GM18951 (cell line): ENCODE data around the gene CACNB1.

Source experiments
- POLR2A ChIP-seq: IDR thresholded peaks from 4 replicates; pipeline ENCODE4 v1.6.1; 2011; ENCODE audit warnings: mild to moderate bottlenecking; ENCODE audit not compliant: insufficient read length, insufficient read depth; ENCODE audit errors: extremely low read depth
- in situ Hi-C: fragments of 300-500 bp; cut with MboI; formaldehyde crosslinking; loops from one replicate; pipeline ENCODE4 v1.12.0; 2022; ENCODE audit warnings: low sequenced_read_pairs, mixed read lengths, inconsistent platforms; ENCODE audit not compliant: unreplicated experiment

Gene CACNB1

GRCh38 chr17:39200957-39201510, 3.6 kb upstream of the CACNB1 start:
- in situ Hi-C loops, result no loop called here
- TF ChIP-seq POLR2A, result no peak

DNA sequence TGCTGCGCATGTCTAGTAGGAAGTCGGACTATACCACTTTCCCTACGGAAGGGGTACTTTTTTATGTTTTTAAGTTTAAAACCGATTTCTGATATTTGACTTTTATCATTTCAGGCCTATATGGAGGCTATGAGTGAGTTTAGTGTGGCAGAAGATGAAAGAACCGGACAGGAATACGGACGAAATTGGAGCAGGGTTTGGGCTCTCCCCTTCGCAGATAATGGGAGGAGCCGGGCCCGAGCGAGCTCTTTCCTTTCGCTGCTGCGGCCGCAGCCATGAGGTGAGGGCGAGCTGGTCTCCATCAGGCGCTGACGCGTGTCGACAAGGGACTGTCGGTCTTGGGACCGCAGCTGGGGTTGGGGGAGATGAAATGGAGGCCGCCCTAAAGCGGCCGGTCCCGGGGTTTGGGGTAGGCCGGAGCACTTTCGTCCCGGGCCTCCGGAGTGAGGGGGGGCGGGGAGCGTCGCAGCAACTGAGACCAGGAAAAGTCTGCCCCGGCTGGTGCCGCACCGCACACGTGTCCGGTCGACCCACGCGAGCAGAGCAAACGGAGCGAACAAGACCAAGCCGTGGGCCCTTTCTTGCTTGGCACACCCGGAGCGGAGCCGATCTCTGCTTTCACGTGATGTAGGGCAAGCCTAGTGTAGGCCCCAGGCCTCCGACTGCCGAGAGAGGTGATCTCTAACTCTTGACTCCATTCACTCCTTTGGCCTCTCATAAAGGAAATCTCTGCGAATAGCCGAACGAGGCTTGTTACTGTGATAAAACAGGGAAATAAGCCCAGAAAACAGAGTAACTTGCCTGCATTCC, 2.8 kb upstream of the CACNB1 start, which contains the start of gene RPL19:
Gene RPL19 (plus strand): TSS at position 214 of the 810 bp plus-strand sequence. CDS start 62 bp downstream, at position 276.
- TF ChIP-seq POLR2A, result peak; percentile 97
- in situ Hi-C loops, result no loop called here

GRCh38 chr17:39199820-39200069, 2.3 kb upstream of the CACNB1 start:
- no peak for TF ChIP-seq POLR2A
- in situ Hi-C loops, result no loop called here

DNA sequence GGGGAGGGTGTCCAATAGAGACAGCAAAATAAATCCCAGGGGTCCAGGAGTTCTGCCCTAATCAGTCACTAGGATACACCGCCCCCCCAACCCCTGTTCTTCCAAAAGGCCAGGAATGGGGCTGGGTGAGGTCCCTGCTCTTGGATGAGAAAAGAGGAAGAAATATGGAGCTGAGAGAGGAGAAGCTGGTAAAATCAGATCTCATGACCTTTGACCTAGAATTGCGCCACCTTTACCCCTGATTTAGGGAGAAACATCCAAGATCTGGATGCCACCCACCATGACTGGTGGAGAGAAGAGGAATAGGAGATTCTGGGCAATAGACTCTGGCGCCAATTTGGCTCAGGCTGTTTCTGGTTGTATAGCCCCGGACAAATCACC, 707 bp upstream of the CACNB1 start:
- TF ChIP-seq POLR2A, result no peak
- in situ Hi-C loops, result no loop called here

DNA sequence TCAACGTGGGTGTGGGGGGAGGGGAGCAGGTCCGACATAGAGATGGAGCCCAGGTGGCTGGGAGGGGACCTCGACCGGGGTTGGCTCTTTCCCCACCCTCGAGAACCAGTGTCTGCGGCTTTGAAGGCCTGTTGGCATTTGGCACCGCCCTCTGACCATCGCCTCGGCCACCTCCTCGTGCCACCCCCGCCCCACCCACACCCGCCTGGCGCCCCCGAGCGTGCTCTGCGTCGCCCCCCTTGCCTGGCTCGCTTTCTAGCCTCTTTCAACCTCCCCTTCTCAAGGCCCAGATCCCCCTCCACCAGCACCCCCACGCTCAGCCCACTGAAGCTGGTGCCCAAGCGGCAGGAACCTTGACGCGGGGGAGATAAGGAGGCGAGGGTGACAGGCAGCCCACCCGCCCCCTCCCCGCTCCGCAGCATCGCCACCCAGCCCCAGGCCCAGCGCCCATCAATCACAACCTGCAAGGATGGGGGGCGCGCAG, 619 bp downstream of the CACNB1 start:
- in situ Hi-C loops, result no loop called here
- TF ChIP-seq POLR2A, result no peak

DNA sequence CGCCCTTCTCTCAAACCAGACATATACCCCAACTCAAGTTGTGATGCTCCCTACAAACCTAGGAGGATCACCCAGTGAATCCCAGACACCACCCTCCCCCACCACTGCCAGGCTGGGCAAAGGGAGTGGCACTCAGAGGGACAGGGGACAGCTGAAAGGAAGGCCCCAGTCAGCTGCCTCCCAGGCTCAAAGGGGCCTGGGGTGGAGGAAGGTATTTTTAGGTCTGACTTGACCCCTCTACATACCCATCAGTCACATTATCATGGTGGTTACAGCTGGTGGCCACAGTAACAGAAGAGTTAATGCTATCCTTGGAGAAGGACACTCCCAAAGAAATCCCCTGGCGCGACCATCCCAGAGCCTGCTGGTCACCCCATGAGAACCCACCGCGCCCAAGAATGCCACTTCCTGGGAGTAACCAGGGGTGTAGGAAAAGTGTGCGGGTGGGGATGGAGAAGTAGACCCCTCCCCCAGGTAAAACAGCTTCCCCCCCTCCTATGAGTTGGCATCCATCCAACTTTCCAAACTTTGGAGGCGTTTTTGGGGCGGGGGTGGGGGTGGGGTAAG, 1.1 kb downstream of the CACNB1 start:
- TF ChIP-seq POLR2A, result no peak
- in situ Hi-C loops, result no loop called here

- no peak for TF ChIP-seq POLR2A
- in situ Hi-C loops, result no loop called here
Measured at GRCh38 chr17:39195568-39196160, 1.8 kb downstream of the CACNB1 start.

- no peak for TF ChIP-seq POLR2A
- in situ Hi-C loops, result no loop called here
Measured at GRCh38 chr17:39194985-39195524, 2.4 kb downstream of the CACNB1 start.

GRCh38 chr17:39194089-39194984, 3.1 kb downstream of the CACNB1 start:
- TF ChIP-seq POLR2A, result no peak
- in situ Hi-C loops, result no loop called here

DNA sequence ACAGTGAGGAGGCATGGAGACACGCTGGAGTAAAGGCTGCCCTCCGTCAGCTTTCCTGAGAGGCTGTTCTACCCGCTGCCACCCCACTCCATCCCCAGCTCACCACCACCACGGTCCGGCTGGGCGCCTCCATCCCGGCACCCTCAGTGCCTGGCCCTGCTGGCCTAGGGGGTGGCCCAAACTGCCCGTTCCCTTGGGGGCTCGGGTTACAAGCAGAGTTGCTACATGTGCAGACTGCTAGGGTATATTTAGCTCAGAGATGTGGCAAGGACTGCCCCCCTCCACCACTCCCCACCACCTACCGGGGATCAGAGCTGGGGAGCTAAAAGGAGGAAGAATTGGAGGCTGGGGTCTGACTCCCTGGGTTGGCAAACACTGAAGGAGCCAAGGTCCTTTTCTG, 4.1 kb downstream of the CACNB1 start:
- no peak for TF ChIP-seq POLR2A
- in situ Hi-C loops, result no loop called here

GRCh38 chr17:39192901-39193300, 4.6 kb downstream of the CACNB1 start:
- in situ Hi-C loops, result no loop called here
- no peak for TF ChIP-seq POLR2A

DNA sequence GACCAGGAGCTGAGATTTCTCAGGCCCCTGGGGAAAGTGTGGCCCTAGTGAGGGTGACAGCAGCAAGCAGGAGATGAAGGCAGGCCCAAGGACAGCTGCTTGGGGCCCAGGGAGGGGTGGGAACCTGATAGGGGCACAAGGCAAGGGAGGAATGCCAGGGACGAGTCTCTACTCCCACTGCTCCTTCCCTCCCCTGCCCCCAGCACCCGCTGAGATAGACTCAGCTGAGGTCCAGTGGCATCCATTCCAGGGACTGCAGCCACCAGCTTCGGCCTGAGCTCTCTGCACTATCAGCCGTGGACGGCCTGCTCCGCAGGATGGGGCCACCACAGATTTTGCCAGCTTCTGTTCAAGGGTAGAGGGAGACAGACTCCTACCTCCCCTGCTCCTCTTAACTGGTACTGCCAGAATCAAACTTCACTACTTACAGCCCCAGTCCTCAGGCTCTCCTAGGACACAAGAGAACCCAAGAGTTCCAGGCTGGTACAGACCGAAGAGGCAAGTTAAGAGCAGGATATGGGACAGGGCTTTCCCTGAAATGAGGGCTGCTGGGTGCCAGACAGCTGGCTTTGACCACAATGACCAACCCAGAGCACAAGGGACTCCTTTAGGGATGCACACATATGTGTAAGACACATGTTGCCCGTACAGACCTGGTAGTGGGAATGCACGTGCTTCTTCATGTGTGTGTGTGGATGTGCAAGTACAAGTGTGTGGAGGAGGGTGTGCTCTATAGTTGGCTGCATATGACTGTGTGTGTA, 5.5 kb downstream of the CACNB1 start:
- in situ Hi-C loops, result no loop called here
- TF ChIP-seq POLR2A, result no peak
